NCI-H1048 (cell line): Measurements from ENCODE around the gene NOX5.
"Not testable (repeated sequence)": the region's sequence is repeated elsewhere in the genome, so short reads cannot be mapped to it uniquely, and the experiment has no call there.

ENCODE experiments used
- DNase-seq: peaks from one replicate; lab custom pipeline; 2025; lab: John Stamatoyannopoulos, UW

Gene NOX5

DNA sequence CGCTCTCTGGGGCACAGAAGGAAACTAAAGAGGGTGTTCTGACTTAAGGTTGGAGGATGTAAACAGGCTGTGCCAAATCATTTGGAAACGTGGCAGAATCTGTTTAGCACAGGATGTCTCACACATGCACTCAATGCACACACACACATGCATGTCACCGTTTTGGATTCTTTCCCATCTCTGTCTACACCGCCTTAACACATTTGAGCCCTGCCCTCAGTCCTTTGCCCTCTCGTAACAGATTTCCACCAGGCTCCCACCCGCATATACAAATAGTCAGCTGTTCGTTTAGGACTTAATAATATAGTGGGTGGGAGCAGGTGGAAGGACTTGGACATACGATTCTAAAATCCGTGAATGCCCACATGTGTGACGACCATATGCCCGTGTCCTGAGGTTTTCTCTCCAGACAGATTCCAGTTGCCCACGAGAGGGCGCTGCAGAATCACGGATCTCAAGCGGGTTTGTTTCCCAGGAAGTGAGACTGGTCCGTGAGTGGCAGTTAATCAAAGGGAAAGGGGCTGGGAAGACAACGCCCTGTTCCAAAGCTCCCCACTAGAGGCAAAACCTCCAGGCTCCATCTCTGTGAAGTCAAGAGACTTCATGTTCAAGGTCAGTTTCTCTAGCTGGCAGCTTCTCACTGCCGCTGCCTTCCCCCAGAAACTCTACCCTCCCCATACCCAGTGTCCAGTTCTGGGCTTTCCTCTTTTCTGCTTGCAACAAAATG is 44.5 kb downstream of the NOX5 start:
- DNase-seq = peak; percentile 51

DNA sequence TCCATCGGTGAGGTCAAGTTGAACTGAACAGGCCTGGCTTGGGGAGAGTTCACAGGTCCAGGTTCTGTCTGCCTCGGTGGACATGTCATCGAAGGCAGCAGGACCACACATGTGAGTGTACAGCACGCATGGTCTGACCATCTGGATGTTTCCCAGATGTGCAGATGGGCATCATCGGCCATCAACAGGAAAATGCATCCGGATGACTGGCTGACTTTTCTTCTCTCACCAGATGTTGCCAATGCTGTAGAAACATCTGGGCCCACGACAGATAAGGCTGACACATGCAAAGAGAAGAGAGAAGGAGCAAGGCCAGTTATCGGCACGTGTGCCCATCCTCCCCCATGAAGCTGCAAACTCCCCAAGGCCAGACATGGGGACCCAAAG is 45.1 kb downstream of the NOX5 start:
- DNase-seq = no peak

DNA sequence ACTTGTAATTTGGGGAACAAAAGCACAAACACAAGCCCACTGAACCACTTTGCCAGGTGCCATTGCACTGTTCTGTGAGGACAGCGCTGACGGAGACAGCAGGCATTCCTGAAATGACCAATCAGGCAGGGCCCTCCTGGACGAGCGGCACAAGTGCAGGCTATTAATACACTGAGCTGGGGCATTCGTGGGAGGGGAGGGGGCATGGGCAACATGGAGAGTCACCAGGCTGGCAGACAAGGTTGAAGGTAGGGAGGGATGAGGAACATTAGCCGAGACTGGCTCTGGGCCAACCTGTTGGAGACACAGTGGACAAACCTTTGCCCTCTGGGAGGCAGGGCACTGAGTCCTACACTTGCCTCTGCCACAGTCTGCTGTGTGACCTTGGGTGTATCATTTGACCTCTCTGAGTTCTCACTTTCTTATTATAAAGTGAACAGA is 45.6 kb downstream of the NOX5 start:
- DNase-seq = no peak

DNA sequence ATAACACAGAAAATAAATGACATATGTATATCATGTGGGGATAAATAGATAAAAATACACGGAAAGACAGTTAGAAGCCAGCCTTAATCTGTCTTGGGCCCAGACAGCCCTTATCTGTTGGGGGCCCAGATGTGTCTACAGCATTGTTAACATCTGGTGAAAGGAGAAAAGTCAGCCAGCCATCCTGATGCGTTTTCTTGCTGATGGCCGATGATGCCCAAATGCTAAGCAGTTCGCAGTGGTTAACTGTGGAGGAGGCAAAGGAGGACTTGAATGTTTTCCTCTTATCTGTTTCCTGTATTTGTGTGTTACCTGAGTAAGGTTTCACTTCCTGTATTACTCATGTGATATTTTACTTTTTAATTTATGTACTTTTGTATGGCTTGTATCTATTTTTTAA is 46.2 kb downstream of the NOX5 start:
- DNase-seq = no peak

DNA sequence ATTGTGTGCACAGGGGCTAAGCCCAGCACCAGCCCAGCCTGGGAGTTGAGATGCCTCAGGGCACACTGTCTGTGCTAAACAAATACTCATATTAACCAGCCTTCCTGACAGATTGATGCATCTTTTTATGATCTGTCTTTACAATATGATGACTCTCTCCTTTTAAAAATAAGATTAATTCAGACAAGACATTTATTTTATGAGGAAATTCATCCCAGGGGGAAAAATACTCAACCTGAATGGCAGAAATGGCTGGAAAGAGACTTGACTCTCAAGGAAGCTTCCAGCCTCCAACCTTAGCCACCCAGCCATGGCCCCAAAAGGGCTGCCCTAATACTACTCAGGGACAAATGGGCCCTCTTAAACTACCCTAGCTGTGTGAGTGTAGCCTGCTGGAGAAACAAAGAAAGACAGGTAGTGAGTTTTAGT is 46.9 kb downstream of the NOX5 start:
- DNase-seq = no peak

DNA sequence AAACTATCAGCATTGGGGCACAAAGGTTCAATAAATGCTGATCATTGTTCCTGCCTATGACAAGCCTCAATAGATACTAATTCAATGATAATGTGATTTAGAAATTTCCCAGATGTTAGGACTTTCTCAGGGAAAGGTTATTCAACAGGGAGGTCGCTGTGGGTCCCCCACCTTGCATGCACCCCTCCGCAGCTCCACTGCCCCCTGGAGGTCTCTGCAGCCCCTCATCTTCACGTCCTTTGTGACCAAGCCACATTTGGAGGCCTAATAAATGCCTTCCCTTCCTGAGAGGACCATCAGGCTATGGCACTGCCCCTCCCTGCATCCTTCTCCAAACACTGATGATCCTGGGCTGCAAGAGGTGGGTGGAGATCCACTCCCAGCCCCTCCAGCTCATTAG is 50.2 kb downstream of the NOX5 start:
- no peak for DNase-seq

DNA sequence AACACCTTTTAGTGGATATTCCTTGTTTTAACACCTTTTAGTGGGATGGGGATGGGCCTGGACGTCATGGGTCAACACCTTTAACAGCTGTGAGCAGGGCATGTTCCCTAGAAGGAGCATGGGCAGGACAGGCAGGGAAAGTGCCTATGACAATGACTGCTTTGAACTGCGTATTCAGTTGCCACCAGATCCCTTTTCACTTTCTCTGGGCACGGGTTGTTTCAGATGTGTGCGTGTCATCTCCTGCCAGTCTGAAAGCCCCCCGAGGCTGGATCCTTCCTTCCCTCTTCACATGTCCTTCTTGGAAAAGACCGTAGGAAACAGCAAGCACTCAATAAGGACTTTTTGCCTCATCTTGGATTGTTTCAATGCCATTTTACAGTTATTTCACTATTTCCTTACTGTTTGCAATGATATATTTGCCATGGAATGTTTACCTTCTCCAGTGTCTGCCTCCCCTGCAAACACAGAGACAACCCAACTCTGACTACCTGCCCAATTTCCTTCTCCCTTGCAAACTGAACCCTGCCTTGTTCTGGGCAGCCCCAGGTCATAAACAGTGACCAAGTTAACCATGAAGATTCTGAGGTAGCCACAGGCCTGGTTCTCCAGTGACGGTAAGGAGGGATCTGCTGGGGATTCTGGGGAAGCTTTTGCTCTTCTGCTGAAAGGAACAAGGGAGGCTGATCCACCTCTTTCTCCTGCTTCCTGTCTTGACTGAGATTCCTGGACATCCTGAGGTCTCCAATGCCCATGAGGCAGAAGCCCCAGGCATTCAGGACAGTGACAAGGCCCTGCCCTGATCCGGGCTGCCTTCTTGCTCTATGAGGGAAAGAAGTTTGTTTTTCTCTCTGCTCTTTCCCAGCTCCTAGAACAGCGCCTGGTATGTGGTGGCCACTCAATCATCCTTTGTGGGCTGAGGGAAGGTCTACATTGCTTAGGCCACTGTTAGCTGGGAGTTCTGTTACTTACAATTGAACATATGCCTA is 51.8 kb downstream of the NOX5 start:
- no peak for DNase-seq

DNA sequence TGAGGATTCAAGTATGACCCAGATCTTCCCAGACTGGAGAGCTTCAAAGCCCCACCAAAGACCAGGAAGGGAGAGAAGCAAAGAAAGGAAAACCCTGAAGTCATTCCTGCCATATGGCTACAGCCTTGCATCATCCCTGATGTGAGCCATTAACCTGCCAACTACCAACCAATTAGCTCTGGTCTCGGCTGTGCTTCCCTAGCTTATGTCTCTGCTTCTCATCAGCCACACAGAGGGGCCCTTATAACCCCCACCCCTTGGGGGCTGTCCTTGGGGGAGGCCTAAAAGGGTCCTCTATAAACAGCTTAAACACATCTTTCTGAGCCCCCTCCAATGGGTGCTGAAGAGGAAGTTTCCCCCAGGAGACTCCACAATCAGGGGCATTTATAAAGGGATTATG is 52.8 kb downstream of the NOX5 start:
- no peak for DNase-seq

DNA sequence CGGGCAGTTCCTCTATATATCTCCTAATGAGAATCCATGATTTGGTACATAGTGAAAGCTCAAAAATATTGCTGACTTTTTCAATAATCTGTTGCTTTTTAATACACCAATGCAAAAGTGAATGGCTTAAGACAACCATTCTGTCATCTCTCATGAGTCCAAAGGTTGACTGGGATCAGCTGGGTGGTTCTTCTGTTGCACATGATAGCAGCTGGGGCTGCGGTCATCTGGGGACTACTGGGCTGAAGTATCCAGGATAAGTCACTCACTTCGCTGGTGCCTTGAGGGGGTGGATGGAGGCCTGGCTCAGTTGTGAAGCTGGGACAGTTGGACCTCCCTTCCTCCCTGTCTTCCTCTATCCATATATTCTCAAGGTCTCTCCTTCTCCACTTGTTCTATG is 53.7 kb downstream of the NOX5 start:
- no peak for DNase-seq

DNA sequence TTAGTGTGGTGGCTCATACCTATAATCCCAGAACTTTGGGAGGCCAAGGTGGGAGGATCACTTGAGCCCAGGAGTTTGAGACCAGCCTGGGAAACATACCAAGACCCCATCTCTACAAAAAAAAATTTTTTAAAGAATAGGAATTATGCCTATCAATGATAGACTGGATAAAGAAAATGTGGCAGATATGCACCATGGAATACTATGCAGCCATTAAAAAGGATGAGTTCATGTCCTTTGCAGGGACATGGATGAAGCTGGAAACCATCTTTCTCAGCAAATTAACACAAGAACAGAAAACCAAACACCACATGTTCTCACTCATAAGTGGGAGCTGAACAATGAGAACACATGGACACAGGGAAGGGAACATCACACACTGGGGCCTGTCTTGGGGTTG is 54.8 kb downstream of the NOX5 start:
- DNase-seq = not testable (repeated sequence)

DNA sequence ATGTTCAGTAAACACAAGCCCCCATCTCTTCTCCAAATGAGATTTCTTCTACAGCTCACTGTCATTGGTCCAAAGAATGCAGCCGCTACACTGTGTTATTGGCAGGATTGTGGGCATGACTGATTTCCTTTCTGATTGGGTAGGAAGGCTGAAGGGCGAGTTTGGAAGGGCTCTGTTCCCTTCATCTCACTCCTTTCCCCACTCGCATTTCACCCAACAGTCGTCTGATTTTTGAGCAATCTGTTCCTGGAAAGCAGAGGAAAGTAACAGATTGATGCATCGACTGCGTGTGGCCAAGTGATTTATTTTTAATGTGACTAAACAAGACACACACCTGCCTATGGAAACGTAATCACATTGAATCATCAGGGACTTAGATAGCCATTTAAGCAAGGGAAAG is 55.5 kb downstream of the NOX5 start:
- DNase-seq = no peak

DNA sequence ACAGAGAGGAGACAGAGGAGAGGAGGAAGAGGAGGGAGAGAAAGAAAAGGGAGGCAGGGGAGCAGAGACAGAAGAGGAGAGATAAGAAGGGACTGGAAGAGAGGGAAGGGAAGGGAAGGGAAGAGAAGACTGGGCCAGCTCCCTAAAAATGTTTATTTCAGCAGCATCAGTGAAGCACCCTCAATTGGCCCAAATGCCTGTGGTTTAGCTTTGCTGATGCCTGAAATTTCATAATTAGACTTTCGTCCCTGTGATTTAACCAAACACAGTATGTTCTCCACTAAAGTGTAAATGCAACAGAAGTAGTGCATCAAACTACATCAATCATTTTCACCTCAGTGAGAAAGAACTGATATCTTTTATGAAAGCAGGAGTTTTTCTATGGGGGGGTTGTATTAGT is 55.9 kb downstream of the NOX5 start:
- no peak for DNase-seq

DNA sequence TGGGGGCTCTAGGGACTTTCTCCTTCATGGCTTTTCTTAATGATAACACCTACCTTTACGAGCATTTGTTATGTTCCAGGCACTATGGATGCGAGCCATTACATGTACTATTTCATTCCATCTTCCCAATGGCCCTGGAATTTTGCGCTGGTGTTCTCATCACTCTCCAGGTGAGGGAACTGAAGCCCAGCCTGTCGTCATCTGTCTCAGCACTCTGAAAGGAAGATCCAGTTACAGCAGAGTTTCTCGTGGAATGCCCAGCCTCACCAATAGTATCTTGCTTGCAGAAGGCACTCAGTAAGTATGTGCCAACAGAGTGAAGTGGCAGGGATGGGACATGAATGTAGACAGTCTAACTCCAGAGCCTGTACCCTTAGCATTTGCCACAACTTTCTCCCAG is 56.8 kb downstream of the NOX5 start:
- no peak for DNase-seq

DNA sequence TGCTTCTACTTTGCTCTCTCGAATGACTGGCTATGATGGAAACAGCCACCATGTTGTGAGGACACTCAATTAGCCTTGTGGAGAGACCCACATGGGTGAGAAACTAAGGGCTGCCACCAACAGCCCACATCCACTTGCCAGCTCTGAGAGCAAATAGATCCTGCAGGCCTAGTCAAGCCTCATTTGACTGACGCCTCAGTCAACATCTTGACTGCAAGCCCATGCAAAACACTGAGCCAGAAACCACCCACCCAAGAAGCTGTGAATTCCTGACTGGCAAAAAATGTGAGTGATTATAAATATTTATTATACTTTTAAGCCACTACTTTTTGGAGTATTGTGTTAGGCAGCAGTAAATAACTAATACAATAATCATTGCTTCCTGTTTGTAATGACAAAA is 58.4 kb downstream of the NOX5 start:
- no peak for DNase-seq

DNA sequence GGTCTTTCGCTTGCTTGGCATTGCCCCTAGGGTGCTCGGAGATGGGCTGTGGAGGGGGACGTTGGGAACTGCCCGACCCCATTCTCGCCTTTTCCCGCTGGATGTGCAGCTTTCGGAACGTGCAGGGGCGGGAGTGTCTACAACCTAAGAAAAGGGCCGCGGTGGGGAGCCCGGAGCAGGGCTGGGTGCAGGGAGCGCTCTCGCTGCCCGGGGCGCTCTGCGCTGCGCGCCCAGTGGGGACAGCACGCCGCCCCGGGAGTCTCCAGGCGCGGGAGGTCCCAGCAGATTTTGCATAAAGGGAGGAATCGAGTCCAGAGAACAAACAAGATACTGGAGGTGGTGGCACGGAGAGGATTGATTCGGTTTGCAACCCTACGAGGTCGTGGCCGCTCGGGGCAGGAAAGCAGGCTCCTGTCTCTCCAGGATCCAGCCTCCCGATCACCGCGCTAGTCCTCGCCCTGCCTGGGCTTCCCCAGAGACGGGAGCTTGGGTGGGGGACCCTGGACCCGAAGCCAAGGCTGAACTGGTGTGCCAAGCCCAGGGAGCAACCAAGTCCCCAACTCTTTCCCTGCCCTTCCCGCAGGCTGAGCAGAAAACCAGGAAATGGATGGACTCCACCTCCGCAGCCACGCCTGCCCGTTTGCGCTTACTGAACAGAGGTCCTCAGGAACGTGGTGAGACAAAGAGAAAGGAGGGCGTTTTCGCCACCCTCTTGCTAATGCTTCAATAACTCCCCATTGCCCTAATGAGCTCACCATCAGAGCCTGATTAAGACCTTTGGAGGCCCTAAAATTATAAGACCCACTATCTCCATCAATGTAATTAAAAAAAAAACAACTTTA is 59.7 kb downstream of the NOX5 start:
- no peak for DNase-seq

DNA sequence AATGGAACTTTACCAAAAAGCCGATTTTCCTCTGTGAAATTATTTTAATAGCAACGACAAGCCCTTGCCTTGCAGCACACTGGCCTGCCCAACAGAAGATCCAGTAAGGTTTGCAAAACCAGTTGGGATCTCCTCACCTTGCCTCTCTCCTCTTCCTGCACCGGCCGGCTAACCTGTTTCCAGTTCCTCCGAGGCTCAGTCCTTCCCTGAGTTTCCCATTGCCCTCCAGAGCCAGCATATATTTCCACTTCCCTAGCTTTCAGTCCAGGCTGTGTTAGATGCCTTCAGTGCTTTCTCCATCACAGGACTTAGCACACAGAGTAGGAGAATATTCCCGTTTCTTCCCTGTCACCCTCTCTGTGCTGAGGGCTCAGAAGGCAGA is 60.3 kb downstream of the NOX5 start:
- DNase-seq = no peak

DNA sequence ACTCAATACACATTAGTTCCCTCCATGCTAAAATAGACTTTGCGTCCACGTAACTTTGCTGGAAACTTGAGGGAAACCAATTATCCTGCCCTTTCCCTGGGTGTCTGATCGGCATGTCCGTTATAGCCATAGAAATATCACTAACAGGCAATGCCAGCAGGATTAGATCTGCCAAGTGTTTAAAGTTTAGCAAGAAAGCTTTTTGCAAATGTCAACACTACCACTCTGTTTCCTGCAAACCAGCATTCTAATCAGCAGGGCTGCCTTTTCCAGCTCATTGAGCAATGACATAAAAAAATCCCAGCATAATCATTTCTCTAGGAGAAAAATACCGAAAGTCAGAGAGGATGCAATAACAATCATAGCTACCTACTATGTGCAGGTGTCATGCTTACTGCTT is 60.9 kb downstream of the NOX5 start:
- no peak for DNase-seq

DNA sequence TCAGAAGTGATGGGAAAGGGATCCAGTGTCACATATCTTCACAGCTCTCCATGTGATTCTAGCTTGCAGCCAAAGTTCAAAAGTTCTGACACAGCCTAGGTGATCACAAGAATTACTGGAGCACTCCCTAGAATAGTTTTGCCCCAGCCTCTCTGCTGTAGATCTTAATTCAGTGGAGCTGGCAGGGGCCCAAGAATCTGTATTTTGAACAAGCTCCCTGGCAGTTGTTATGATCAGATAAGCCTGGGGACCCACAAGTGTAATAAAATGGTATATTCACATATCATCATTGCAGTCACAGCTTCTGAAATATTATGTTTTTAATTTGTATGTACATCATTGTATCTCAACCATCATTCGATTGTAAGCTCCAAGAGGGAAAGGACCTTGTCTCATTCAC is 62.3 kb downstream of the NOX5 start:
- no peak for DNase-seq

DNA sequence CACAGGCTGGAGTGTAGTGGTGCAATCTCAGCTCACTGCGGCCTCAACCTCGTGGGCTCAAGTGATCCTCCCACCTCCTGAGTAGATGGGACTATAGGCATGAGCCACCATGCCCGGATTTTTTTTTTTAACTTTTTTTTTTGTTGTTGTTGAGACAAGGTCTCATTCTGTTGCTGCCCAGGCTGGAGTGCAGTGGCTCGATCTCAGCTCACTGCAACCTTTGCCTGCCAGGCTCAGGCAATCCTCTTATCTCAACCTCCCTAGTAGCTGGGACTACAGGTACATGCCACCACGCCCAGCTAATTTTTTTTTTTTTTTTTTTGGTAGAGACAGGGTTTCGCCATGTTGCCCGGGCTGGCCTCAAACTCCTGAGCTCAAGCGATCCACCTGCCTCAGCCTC is 64.1 kb downstream of the NOX5 start:
- no peak for DNase-seq

DNA sequence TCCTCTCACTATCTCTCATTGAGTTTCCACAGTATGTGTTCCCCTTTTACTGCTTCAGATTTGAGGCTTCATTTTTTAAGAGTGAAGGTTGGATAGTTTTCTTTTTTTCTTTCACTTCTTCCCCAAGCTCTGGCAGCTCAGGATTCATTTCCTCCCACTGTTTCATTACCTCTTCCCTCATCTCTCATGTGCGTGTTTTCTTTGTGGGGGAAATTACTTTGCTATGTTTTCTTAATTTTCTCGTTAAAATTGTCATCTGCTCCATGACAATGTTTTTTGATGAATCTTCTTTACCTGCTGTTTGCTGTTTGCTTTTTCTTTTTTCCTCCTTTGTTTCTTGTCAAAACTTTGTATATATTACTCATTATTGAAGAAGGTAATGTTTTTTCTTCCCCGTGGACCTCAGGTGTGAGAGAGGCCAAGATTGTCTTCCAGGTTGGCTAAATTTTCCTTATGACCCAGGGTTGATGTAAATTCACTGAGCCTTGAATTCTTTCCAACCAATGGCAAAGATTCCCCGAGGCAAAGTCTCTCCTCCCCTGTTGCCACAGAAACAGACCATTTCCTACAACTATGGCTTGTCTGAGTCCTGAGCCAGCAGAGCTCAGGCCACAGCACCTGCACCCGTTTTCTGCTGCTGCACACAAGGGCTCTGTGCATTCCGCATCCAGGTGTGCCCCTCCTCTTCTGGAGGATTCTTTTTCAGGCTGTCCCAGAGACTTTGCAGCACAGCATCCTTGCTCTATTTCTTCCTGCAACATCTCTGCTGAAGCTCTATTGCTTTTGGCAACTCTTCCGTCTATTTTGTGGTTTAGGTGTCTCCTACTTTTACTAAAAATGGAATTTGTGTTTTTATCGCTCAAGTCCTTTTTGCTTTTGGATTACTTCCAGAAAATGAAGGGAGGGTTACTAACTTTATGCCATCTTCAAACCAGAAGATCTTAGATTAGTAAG is 66.1 kb downstream of the NOX5 start:
- DNase-seq = no peak

DNA sequence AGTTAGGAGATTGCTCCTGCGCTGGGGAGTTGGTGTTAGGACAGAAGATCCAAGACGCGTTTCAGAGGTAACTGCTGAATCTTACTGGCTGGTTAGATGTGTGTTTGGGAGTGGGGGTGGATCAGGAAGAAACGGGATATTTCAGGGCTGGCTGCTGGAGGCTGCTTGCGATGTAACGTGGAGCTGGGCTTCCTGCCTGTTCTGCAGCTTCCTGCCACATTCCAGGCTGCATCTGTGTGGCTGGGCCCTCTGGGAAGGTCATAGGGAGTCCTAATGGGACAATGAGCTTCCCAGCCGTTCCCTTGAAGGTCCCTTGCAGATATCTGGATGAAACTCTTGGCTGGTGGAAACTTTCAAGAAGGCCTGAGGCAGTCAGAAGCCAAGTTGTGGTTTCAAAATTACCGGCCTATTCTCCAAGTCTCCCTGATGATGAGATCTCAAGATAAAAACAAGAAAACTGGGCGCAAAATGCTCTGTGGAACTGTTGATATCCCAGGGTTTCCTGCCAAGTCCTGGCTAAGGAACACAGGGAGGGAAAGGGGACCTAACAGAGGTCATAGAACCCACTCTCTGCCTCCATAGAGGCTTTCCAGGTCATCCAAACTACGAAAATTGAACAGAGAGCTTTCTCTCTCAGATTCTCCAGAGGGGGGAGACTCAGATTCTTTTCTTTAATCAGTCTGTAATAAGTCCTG is 67.0 kb downstream of the NOX5 start:
- DNase-seq = no peak
